NCI-H1092 treated with DMSO at 0.1 percent for 48 hours (cell line): ENCODE data around the gene KDELR1.
A peak's percentile ranks its signal among the peaks of the same experiment; 100 is the strongest.

Experiments used
- DNase-seq: peaks from one replicate; lab custom pipeline; 2025; lab: John Stamatoyannopoulos, UW

KDELR1 gene

DNA sequence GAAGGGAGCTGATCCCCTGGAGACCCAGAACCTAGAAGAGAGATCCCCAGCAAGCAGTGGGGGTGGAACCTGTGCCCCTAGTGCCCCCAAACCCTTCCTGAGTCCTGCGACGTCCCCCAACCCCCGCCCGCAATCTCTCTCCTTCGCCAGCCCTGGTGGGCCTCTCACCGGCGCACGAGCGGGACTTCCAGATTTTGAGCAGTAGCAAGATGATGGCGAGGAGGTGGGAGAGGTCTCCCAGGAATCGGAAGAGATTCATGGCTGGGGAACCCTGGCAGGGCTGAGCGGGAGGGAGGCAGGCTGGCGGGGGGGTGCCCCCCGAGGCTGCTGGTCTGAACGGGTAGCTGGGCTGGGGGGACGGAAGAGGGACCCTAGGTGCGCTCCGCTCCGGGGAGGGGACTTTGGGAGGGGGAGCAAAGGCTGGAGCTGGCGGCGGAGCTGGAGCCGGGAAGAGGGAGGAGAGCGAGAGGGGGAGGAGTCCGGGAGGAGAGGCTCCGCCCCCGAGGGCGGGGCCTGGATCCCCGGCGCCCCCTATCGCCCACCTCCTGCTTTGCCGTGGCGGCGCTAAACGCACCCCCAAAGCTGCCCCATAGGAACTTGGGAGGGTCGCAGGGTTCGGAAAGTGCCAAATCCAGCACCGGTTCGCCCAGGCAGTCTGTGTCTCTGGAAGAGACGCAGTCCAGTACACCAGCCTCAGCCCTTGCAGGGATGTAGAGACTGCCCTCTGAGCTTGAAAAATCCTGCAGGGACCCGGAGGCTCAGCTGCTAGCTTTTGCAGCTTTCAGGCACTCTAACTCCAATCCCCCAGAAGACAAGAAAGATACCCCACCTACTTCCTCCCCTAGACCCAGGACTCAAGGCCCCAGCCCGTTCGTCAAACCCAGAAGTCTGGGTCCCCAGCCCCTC, at the start of gene KDELR1:
TSS of gene KDELR1 (minus strand) at position 452 of the 906 bp plus-strand sequence. CDS start at position 259, 193 bp downstream.
- DNase-seq, result peak; percentile 61

DNA sequence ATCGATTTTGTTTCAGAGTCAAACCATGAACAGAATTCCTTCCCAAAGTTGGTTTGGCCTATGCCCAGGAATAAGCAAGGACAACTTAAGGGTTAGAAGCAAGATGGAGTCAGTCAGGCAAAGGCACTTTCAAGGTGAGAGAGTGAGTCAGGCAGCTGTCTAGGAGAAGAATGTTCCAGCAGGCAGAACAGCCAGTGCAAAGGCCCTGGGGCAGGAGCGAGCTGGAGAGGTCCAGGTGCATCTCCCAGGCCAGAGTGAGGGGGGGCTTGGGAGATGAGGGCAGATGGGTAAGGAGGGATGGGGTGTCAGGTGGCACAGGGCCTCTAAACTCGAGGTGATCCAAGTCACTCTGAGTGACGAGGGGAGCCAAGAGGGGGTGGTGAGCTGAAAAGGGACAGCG, 45.2 kb upstream of the KDELR1 start:
- no peak for DNase-seq

DNA sequence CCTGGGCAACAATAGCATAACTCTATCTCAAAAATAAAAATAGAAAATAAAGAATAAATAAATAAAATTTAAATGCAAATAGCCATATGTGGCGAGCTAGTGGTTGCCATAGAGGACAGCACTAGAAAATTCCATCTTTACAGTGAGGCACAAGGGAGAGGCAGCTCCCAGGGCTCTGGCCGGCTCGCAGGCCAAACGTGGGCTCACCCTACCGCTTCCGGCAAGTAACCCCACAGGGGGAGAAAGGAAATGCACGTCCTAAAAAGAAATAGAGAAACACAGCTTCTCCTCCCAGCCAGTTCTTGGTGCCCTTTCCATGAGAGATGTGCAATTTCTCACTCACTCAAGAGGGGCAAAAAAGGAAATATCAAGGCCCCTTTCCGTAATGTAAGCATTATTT, 42.0 kb upstream of the KDELR1 start:
- no peak for DNase-seq

DNA sequence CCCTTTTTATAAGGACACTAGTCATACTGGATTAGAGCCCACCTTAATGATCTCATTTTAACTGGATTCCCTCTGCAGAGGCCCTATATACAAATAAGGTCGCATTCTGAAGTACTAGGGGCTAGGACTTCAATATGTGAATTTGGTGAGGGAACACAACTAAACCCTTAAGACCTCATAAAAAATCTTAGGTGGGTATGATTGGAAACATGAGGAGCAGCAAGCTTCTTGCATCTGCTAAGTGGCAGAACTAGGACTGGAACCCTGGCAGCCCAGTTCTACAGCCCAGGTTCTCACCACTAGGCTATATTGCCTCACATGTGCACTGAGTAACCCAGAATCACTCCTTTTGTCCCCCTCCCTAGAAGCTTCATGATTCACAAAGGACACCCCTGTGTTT, 37.3 kb upstream of the KDELR1 start:
- no peak for DNase-seq

DNA sequence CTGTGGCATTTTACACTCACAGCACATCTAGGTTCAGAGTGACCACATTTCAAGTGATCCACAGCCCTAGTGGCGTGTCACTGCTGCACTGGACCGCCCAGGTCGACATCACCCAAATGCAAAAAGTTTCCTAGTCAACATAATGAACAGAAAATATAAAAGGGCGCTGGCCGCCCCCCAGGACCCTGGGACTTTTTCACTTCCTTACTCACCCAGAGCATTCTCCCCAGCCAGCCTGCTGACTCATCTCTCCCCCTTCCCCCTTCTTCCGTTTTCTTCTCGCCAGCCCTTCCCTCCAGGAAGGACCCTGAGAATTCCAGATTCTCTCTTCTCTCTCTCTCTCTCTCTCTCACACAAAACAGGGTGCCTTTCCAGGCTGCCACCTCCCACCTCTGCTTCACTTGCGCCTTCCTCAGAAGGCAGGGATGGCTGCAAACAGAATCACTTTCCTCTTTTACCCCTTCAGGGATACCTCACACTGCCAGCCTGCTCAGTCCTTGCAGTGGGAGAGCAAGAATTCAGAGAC, 33.4 kb upstream of the KDELR1 start:
- DNase-seq, result no peak

DNA sequence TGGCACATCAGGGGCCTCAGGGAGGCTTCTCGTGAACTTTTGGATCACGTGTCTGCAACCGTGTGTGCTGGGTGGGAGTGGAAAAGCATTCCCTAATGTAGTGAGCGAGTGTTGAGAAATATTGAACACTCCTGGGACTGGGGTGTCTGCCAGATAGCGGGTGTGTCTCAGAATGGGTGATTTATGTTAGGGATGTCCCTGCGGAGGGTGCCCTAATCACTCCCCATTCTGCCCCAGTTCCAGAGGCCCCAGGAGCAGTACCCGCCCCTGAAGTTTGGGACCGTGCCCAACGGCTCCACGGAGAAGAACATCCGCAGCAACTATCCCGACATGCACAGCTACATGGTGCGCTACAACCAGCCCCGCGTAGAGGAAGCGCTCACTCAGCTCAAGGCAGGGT, 30.2 kb upstream of the KDELR1 start:
- no peak for DNase-seq

DNA sequence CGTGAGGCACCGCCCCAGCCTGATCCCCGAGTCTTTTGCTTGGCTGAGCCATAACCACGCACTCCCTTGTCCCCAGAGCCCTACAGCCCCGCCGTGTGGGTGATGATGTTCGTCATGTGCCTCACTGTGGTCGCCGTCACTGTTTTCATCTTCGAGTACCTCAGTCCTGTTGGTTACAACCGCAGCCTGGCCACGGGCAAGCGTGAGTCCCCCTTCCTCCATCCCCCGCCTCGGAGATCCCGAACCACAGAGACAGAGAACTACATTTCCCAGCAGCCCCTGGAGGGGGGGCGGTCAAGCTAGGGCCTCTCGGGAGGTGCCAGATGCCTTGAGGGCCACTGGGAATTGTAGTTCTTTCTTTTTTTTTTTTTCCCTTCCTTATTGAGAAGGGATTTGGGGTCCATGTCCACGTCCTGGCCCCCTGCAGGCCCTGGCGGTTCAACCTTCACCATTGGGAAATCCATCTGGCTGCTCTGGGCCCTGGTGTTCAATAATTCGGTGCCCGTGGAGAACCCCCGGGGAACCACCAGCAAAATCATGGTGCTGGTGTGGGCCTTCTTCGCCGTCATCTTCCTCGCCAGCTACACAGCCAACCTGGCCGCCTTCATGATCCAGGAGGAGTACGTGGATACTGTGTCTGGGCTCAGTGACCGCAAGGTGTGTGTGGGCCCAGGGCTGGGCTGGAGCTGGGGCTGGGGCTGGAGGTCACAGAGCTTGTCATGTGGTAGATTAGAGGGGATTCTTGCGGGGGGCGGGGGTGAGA, 28.0 kb upstream of the KDELR1 start:
- DNase-seq, result no peak

DNA sequence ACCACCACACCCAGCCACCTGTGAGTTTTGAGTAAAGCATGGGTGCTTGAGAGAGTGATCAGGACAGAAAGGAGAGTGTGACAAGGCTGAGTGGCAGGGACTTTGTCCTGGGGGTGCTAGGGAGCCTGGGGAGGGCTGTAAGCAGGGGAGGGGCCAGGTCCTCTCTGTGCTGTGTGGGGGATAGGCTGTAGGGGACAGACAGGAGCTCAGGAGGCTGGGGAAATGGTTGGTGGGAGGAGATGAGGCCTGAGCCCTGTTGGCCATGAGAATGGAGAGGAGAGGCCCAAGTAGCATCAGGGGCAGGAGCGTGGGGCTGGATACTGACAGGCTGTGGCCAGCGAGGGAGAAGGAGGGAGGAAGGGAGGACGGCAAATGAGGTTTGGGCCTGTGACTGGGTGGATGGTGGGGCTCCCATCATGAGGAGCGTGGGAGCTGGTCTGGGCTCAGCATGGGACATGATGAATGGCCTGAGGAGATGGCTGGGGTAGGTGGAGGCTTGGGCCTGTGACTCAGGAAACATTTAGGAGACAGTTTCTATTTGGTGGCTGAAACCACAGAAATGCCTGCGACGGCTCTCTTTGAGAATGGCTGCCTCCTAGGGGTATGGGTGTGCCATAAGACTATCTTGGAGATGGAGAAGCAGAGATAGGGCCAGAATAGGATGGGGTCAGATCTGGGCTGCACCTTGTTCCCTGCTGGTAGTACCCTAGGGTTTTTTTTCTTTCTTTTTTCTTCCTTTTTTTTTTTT, 27.1 kb upstream of the KDELR1 start:
- no peak for DNase-seq

DNA sequence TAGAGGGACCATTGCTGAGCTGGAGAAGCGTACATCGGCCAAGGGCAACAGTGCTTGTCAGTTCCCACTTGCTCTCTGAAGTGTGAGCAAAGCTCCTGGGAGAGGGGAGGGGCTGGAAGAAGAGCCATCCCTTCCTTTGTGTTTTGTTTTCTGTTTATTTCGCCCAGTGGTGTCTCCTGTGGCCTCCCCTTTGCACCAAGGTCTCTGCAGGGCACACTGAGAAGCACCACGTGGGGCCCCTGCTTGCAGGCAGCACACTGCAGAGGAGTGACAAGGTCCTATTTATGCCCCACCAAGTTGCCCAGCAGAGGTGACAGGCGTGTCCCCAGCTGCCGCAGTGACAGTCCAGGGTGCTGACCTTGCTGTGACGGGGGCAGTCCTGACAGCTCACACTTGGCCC, 26.1 kb upstream of the KDELR1 start:
- DNase-seq, result no peak

DNA sequence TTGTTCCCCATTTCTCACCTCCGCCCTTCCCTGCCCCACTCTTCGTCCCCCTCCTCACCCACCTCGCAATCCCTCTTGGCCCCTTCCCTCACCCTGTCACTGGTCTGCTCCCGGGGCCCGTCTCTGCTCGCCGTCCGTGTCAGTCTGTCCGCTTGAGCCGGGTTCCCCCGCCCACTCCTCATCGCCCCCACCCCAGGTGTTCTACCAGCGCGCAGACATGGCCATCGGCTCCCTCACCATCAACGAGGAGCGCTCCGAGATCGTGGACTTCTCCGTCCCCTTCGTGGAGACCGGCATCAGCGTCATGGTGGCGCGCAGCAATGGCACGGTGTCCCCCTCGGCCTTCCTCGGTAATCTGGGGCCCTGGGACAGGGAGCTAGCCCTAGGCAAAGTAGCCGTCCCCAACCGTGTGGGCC, 24.5 kb upstream of the KDELR1 start:
- DNase-seq, result no peak

DNA sequence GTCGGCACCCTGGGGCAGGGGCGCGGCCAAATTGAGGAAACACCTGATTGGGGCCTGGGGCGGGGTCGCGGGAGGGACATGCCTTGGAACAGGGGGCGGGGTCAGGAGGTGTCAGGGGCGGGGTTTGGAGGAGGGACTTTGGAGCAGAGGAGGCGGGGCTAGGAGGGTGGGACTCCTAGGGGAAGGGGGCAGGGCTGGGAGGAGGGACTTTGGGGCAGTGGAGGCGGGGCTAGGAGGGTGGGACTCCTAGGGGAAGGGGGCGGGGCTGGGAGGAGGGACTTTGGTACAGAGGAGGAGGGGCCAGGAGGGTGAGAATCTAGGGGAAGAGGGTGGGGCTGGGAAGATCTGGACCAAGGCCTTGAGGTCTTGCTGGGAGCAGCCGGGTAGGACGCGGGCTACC, 24.0 kb upstream of the KDELR1 start:
- no peak for DNase-seq

DNA sequence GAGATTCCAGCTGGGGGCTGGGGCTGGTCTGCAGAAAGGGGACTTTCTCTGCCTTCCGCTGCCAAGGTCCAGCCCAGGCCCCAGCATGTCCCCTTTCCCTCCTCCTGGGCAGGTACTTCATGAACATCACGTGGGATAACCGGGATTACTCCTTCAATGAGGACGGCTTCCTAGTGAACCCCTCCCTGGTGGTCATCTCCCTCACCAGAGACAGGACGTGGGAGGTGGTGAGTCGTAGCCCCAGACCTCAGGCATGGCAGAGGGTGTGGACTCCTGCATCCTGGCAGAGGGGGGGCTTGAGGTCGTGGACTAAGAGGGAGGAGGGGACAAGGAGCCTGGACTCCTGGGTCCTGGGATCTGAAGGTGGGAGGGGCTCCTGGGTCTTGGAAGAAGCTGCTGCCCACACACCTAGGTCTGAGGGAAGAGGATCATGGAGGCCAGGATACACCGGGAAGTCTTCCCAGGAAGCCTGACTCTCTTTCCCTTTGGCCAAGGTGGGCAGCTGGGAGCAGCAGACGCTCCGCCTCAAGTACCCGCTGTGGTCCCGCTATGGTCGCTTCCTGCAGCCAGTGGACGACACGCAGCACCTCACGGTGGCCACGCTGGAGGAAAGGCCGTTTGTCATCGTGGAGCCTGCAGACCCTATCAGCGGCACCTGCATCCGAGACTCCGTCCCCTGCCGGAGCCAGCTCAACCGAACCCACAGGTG, 22.7 kb upstream of the KDELR1 start:
- no peak for DNase-seq

DNA sequence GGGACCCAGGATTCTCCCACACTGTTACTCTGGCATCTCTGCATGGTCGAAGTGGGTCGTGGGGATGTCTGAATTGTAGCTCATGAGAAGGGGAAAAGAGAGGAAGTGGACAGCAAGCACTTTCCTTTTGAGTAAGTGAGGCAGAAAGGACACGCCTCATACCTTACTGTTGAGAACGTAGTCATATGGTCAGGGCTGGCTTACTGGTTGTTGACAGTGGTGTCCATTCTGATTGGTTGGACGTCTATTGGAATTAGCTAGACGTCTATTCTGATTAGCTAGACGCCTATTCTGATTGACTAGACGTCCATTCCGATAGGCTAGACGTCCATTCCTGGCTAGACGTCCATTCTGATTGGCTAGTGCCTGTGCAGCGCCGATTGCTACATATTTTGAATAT, 14.5 kb upstream of the KDELR1 start:
- no peak for DNase-seq

DNA sequence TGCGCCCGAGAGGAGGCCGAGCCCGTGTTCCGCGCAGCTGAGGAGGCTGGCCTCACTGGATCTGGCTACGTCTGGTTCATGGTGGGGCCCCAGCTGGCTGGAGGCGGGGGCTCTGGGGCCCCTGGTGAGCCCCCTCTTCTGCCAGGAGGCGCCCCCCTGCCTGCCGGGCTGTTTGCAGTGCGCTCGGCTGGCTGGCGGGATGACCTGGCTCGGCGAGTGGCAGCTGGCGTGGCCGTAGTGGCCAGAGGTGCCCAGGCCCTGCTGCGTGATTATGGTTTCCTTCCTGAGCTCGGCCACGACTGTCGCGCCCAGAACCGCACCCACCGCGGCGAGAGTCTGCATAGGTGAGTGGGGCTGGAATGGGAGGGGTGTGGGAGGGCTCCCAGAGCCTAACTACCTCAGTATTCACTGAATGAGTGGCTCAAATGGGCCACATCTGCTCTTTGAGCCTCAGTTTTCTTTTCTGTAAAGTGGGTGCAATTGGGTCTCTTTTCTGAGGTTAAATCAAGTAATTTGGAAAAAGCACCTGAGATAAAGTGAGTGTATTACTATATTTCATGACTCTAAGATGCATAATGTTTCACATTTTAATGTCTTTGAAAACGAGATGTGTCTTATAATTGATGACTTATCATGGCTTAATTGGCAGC, 13.8 kb upstream of the KDELR1 start:
- DNase-seq, result no peak

DNA sequence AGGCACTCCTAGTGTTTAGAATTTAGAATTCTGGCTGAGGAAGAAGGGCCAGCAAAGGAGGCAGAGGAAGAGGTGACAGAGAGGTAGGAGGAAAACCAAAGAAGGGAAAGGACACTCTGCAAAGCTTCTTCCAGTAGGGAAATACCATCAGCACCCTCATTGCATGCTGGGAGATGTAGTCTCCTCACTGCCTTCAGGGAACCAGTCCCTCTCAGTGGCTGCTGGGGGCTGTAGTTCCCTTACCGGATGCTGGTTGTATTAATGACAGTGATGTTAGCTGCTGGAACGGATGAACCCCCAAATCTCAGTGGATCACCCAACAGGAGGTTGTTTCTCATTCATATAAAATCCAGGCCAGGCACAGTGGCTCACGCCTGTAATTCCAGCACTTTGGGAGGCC, 12.3 kb upstream of the KDELR1 start:
- no peak for DNase-seq

DNA sequence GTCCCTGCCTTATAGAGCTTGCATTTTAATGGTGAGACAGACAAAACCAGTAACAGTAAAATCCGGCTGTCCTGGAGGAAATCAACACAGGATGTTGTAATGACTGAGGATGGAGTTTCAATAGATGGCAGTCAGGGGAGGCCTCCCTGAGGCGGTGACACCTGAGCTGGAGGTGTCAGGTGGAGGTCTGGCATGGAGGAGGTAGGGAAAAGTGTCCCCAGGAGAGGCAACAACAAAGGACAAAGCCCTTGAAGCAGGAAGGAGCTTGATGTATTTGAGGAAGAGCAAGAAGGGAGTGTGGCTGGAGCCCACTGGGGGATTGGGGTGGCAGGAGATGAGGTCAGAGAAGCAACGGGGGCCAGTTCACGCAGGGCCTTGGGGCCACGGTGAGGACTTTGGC, 9.9 kb upstream of the KDELR1 start:
- DNase-seq, result no peak

DNA sequence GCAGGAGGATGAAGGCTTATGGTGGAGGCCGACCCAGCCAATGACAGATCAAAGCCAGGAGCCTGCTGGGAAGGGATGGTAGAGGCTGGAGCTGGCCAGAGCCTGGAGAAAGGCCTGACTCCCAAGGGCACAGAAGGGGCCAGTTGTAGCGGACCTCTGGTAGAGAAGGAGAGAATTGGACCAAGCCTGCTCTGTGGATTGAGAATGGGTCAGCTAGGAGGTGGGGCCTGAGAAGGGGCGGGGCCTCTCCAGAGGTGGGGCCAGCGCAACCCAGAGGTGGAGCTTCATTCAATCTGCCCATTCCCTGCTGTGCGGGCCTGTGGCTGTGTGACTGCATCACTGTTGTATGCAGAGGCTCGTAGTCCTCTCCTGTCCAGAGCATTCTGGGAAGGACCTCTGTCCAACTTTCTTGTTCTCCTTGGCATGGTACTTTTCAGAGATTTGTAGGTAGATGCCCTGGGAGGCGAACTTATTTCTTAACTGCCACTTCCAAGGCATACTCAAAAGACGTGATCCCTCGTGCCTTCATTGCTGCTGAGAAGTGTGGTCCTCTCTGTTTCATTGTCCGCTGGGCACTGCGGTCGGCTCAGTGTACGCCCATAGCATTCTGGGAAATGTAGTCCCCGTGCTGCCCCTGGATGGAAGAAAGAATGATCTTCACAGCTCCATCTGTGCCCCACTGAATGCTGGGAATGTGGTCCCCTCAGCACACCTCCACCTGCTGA, 8.8 kb upstream of the KDELR1 start:
- DNase-seq, result peak; percentile 27

DNA sequence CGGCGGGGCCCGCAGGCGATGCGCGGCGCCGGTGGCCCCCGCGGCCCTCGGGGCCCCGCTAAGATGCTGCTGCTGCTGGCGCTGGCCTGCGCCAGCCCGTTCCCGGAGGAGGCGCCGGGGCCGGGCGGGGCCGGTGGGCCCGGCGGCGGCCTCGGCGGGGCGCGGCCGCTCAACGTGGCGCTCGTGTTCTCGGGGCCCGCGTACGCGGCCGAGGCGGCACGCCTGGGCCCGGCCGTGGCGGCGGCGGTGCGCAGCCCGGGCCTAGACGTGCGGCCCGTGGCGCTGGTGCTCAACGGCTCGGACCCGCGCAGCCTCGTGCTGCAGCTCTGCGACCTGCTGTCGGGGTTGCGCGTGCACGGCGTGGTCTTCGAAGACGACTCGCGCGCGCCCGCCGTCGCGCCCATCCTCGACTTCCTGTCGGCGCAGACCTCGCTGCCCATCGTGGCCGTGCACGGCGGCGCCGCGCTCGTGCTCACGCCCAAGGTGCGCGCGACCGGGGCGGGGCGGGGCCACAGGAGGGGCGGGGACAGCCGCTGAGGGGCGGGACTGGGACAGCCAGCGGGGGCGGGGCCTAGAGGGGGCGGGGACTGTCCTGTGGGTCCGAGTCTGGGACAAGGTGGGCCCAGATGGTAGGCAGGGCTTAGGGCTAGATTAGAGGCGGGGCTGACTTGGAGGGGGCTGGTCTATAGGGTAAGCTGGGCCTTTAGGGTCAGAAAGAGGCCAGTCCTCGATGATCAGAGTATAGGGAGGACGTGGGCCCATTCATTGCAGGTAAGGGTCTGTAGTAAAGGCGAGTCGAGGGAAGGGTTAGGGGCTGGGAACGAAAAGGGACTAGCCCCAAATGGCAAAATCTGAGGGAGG, 7.3 kb upstream of the KDELR1 start:
- peak; percentile 46 for DNase-seq

DNA sequence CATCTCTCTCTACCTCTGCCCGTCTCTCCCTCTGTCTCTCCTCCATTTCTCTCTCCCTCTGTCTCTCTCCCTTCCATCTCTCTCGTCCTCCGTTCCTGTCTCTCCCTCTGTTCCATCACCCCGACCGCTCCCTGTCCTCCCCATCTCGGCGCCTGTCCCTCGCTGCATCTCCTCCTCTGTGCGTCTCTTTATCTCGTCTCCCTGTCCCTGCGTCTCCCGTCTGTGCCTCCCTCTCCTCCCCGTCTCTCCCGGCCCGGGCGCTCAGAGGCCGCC, 6.7 kb upstream of the KDELR1 start:
- DNase-seq, result no peak
